GM12878 (cell line): Measurements from ENCODE around the gene ATG101. TPM values are rescaled to one million over a fixed set of nuclear protein-coding genes. Genes with fewer than 3 reads are reported as not detected.

Experiments used
- ATAC-seq: fragments of 200-7000 bp; cut with Tn5 transposase; 3 replicates; pipeline ENCODE4 v1.9.1; 2020; ENCODE audit warnings: mild to moderate bottlenecking, moderate library complexity
- BruUV-seq: library from RNA; stranded (reverse); fragments of 400-500 nt; replicated peaks from 2 replicates; lab custom pipeline; 2021; lab: Mats Ljungman, UMichigan
- CTCF ChIA-PET: fragments of 300-600 bp; sonication (Branson Sonifier 250); formaldehyde crosslinking; extraction: SDS; loops from one replicate; lab custom pipeline; 2021; ENCODE audit warnings: inconsistent platforms; lab: Yijun Ruan, JAX
- POLR2A ChIA-PET: fragments of 350-600 bp; formaldehyde crosslinking; extraction: SDS; loops from one replicate; lab custom pipeline; 2021; ENCODE audit warnings: inconsistent platforms; lab: Charles Lee
- RAD21 ChIA-PET: fragments of 300-600 bp; sonication (Branson Sonifier 250); formaldehyde crosslinking; loops from one replicate; lab custom pipeline; 2023; ENCODE audit warnings: antibody characterized with exemption; ENCODE audit not compliant: unreplicated experiment; lab: Charles Lee
- SMC1A ChIA-PET: fragments of 300-600 bp; sonication (Branson Sonifier 250); formaldehyde crosslinking; loops from one replicate; lab custom pipeline; 2023; ENCODE audit not compliant: unreplicated experiment, uncharacterized antibody; lab: Charles Lee
- DNase-seq: peaks from one replicate; pipeline ENCODE4 v3.0.0-alpha.2; 2011; ENCODE audit warnings: low read depth, low spot score
- FAIRE-seq: peaks from 3 replicates; lab custom pipeline; 2011; peaks lifted over from hg19 to GRCh38; lab: Jason Lieb, UNC
- H2AFZ ChIP-seq: 2 replicates; pipeline ENCODE4 v1.6.0; 2011; ENCODE audit warnings: low read depth, low read length, control low read depth; ENCODE audit not compliant: control insufficient read depth
- H3K27ac ChIP-seq: 2 replicates; pipeline ENCODE4 v1.5.1; 2011; ENCODE audit warnings: control low read depth; ENCODE audit not compliant: control insufficient read depth, insufficient read depth
- H3K27me3 ChIP-seq, 2 experiments: replicated peaks in 1 of 2; 2 replicates each; pipeline versions ENCODE4 v1.6.0 to v1.6.1; 2011; ENCODE audit warnings: low read length in 1 of 2; ENCODE audit not compliant: control insufficient read depth in 2 of 2, insufficient read depth in 2 of 2
- H3K36me3 ChIP-seq, 2 experiments: 2 replicates each; pipeline ENCODE4 v1.5.1; 2011; ENCODE audit warnings: low read length in 1 of 2; ENCODE audit not compliant: control insufficient read depth in 2 of 2, insufficient read depth in 2 of 2
- H3K4me1 ChIP-seq: 2 replicates; pipeline ENCODE4 v1.6.1; 2011; ENCODE audit warnings: mild to moderate bottlenecking, low read length, moderate library complexity, mixed read lengths; ENCODE audit not compliant: control insufficient read depth, insufficient read depth
- H3K4me2 ChIP-seq: 2 replicates; pipeline ENCODE4 v1.6.0; 2011; ENCODE audit warnings: control low read depth; ENCODE audit not compliant: control insufficient read depth, insufficient read depth
- H3K4me3 ChIP-seq: fragments of 200-600 bp; sonication (generic); 2 replicates; pipeline ENCODE4 v1.5.1; 2016
- H3K79me2 ChIP-seq: 2 replicates; pipeline ENCODE4 v1.6.0; 2011; ENCODE audit warnings: low read length; ENCODE audit not compliant: control insufficient read depth, insufficient read depth
- H3K9ac ChIP-seq: 2 replicates; pipeline ENCODE4 v1.8.0; 2011; ENCODE audit warnings: low read length, control low read depth, mixed read lengths; ENCODE audit not compliant: control insufficient read depth, insufficient read depth
- H3K9me3 ChIP-seq: replicated peaks from 3 replicates; pipeline ENCODE4 v1.5.1; 2011; ENCODE audit warnings: mild to moderate bottlenecking, low read length; ENCODE audit not compliant: control insufficient read depth, insufficient read depth
- H4K20me1 ChIP-seq: 2 replicates; pipeline ENCODE4 v1.6.0; 2011; ENCODE audit not compliant: control insufficient read depth, insufficient read depth
- BACH1 ChIP-seq: fragments of 450-650 bp; IDR thresholded peaks from 2 replicates; pipeline ENCODE4 v1.6.1; 2017; ENCODE audit warnings: mild to moderate bottlenecking, borderline replicate concordance
- NFYB ChIP-seq: IDR thresholded peaks from 2 replicates; pipeline ENCODE4 v1.6.1; 2011; ENCODE audit warnings: low read depth, mild to moderate bottlenecking, low read length, improper control_type of control experiment, moderate library complexity; ENCODE audit not compliant: insufficient read depth
- NRF1 ChIP-seq: conservative IDR thresholded peaks from 2 replicates; pipeline ENCODE4 v1.6.1; 2011; ENCODE audit warnings: mild to moderate bottlenecking, low read depth, low read length, improper control_type of control experiment
- PAX5 ChIP-seq: IDR thresholded peaks from 2 replicates; pipeline ENCODE4 v1.6.1; 2011; ENCODE audit warnings: low read depth, low read length, borderline replicate concordance
- POLR2AphosphoS5 ChIP-seq: IDR thresholded peaks from 2 replicates; pipeline ENCODE4 v1.6.1; 2011; ENCODE audit warnings: mild to moderate bottlenecking, low read length, inconsistent platforms
- RAD21 ChIP-seq: IDR thresholded peaks from 2 replicates; pipeline ENCODE4 v1.6.1; 2011; ENCODE audit warnings: mild to moderate bottlenecking, low read depth, low read length, moderate library complexity; ENCODE audit not compliant: insufficient read depth
- RELA ChIP-seq: fragments of 450-650 bp; IDR thresholded peaks from 2 replicates; pipeline ENCODE4 v1.8.0; 2014; ENCODE audit warnings: borderline replicate concordance; ENCODE audit not compliant: partially characterized antibody
- SMAD5 ChIP-seq: IDR thresholded peaks from 2 replicates; pipeline ENCODE4 v1.6.1; 2016; ENCODE audit warnings: antibody characterized with exemption, low read depth
- WGBS: methylation state at CpG from one replicate; pipeline ENCODE4 v1.1.6; 2016; ENCODE audit warnings: low lambda C conversion rate; ENCODE audit not compliant: insufficient replicate concordance, insufficient coverage; ENCODE audit errors: missing lambda C conversion rate; 5-methylcytosine and 5-hydroxymethylcytosine counted together
- in situ Hi-C: fragments of 300-500 bp; cut with MboI; formaldehyde crosslinking; loops from 9 replicates; pipeline ENCODE4 v1.14.3; 2018; ENCODE audit warnings: mixed read lengths
- intact Hi-C: fragments of 100-400 bp; cut with micrococcal nuclease; formaldehyde crosslinking; loops from one replicate; pipeline ENCODE4 v1.14.2; 2022; ENCODE audit not compliant: unreplicated experiment
- polyA plus RNA-seq, 11 experiments: library from polyadenylated mRNA; depleted of rRNA in 4 of 11; unstranded in 6 of 11; stranded (reverse) in 5 of 11; fragments of >200 nt; fragmentation: Nextera tagmentation in 4 of 11; fragmentation: Illumina TruSeq in 1 of 11; extraction: Ambion mirVana in 4 of 11; extraction: Trizol in 1 of 11; gene quantifications; 1 replicate in 1 of 11; 2 replicates in 10 of 11; pipeline versions ENCODE4 v1.2.1 to v1.2.3, GENCODE V29; 2011 to 2016; ENCODE audit warnings: inconsistent platforms in 2 of 11, missing spikeins in 2 of 11, low read depth in 1 of 11
- total RNA-seq, 4 experiments: library from RNA; depleted of rRNA in 3 of 4; stranded (reverse); fragments of >200 nt in 3 of 4; fragmentation: Illumina TruSeq in 1 of 4; extraction: Trizol in 1 of 4; gene quantifications; 2 replicates each; pipeline versions ENCODE4 v1.2.1 to v1.2.3, GENCODE V29; 2013 to 2021
- TF ChIP-seq, protein P1 (sequence below): fragments of 450-650 bp; conservative IDR thresholded peaks from 2 replicates; pipeline ENCODE4 v1.6.1; 2017; ENCODE audit warnings: mild to moderate bottlenecking, moderate library complexity
- TF ChIP-seq, protein P2 (sequence below): IDR thresholded peaks from 2 replicates; pipeline ENCODE4 v1.6.1; 2012; ENCODE audit warnings: improper control_type of control experiment, low read depth, low read length; ENCODE audit not compliant: insufficient replicate concordance

Gene ATG101
- total and polyA plus RNA-seq, 10 of the 15 experiments (the other 5 are each of a cell fraction or from before 2014, with no cell fraction given), result 2.7 to 49.8 (median 35.3) TPM

DNA sequence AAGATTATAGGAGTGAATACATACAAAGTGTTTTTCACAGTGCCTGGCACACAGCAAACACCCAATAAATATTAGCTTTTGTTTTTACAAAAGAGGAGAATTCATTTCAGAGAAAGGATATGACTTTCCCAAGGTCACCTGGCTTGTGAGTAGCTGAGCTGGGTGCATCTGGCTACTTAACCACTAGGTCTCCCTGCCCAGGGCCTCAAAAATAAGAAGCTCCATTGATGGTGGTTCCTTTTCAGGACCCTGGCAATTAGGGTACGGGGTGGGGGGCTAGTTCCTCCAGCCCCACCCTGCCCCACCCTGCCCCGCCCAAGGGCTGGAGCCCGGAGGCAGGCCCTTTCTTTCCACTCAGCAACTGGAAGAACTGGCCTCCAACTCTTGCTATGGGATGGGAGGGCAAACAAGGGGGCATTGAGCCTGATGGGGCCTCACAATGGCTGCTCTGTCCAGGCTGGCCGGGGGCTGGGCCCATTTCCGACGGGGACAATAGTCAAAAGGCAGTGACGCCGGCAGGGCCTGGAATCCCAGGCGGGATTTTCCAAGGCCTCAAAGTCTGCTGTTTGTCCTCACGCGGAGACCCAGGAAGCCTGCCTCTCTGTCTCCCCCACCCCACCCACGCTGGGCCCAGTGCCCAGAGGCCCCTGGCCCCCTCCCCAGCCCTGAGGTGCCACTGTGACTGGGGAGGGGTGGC, 8.2 kb upstream of the ATG101 start:
- Histone ChIP-seq H3K4me2 (no peak overlapping the region), H3K9me3 (no peaks in the 10 kb centered on the region), H2AFZ (no peak overlapping the region), H3K4me3 (no peak overlapping the region), H3K9ac (no peak overlapping the region), H3K27me3 (no peaks in the 10 kb centered on the region; a peak in 2 of 4 replicates), H3K27ac (no peak overlapping the region), H4K20me1 (no peaks in the 10 kb centered on the region), H3K36me3 (no peaks in the 10 kb centered on the region; a peak in 1 of 4 replicates), H3K4me1 (no peaks in the 10 kb centered on the region), H3K79me2 (no peaks in the 10 kb centered on the region)
- TF ChIP-seq BACH1 (no peak), PAX5 (no peak), NRF1 (no peak), SMAD5 (no peak), RELA (no peak), NFYB (no peak), POLR2AphosphoS5 (no peak), RAD21 (no peak)
- TF ChIP-seq, protein P1, sequence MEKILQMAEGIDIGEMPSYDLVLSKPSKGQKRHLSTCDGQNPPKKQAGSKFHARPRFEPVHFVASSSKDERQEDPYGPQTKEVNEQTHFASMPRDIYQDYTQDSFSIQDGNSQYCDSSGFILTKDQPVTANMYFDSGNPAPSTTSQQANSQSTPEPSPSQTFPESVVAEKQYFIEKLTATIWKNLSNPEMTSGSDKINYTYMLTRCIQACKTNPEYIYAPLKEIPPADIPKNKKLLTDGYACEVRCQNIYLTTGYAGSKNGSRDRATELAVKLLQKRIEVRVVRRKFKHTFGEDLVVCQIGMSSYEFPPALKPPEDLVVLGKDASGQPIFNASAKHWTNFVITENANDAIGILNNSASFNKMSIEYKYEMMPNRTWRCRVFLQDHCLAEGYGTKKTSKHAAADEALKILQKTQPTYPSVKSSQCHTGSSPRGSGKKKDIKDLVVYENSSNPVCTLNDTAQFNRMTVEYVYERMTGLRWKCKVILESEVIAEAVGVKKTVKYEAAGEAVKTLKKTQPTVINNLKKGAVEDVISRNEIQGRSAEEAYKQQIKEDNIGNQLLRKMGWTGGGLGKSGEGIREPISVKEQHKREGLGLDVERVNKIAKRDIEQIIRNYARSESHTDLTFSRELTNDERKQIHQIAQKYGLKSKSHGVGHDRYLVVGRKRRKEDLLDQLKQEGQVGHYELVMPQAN, result no peak
- TF ChIP-seq, protein P2, sequence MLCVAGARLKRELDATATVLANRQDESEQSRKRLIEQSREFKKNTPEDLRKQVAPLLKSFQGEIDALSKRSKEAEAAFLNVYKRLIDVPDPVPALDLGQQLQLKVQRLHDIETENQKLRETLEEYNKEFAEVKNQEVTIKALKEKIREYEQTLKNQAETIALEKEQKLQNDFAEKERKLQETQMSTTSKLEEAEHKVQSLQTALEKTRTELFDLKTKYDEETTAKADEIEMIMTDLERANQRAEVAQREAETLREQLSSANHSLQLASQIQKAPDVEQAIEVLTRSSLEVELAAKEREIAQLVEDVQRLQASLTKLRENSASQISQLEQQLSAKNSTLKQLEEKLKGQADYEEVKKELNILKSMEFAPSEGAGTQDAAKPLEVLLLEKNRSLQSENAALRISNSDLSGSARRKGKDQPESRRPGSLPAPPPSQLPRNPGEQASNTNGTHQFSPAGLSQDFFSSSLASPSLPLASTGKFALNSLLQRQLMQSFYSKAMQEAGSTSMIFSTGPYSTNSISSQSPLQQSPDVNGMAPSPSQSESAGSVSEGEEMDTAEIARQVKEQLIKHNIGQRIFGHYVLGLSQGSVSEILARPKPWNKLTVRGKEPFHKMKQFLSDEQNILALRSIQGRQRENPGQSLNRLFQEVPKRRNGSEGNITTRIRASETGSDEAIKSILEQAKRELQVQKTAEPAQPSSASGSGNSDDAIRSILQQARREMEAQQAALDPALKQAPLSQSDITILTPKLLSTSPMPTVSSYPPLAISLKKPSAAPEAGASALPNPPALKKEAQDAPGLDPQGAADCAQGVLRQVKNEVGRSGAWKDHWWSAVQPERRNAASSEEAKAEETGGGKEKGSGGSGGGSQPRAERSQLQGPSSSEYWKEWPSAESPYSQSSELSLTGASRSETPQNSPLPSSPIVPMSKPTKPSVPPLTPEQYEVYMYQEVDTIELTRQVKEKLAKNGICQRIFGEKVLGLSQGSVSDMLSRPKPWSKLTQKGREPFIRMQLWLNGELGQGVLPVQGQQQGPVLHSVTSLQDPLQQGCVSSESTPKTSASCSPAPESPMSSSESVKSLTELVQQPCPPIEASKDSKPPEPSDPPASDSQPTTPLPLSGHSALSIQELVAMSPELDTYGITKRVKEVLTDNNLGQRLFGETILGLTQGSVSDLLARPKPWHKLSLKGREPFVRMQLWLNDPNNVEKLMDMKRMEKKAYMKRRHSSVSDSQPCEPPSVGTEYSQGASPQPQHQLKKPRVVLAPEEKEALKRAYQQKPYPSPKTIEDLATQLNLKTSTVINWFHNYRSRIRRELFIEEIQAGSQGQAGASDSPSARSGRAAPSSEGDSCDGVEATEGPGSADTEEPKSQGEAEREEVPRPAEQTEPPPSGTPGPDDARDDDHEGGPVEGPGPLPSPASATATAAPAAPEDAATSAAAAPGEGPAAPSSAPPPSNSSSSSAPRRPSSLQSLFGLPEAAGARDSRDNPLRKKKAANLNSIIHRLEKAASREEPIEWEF, result no peak
- SMC1A ChIA-PET, result interaction anchor here (1.2 to 1.7 kb wide), 2 partner anchors 36 to 39 kb away, joined by 3 read pairs; no protein-coding TSS in a partner anchor
- POLR2A ChIA-PET, result interaction anchor here (0.9 to 1.1 kb wide), 2 partner anchors 11 to 30 kb away, joined by 3 read pairs; partner anchors contain the start of gene NR4A1
- 40% methylated on average over 10 of the region's 12 CpGs for WGBS
- intact Hi-C loops (no loop called here), in situ Hi-C loops (no loop called here)
- RAD21 ChIA-PET, result interaction anchor here (0.9 to 1.6 kb wide), 3 partner anchors 25 to 57 kb away, joined by 3 to 6 read pairs (median 3); no protein-coding TSS in a partner anchor
- ATAC-seq (no peak), DNase-seq (no peak), FAIRE-seq (no peak)
- BruUV-seq, result no TSS peak
- CTCF ChIA-PET, result interaction anchor here (1.5 to 15.1 kb wide), 2 partner anchors 21 to 35 kb away, joined by 4 to 208 read pairs; no protein-coding TSS in a partner anchor
